T-helper 2 cell (primary cell): ENCODE measurements around the gene SSTR5.

Source experiments
- DNase-seq, 5 experiments: peaks; one replicate each; pipeline versions ENCODE4 v3.0.0 to v3.0.0-alpha.2; 2012 to 2022
- total RNA-seq, 2 donors: gene quantifications; one replicate each; lab custom pipeline; 2026; lab: John Stamatoyannopoulos, UW

Gene SSTR5
- 0 reads per million in 2 donors for total RNA-seq

GRCh38 chr16:1072526-1073261, at the start of gene SSTR5:
Gene SSTR5, plus strand, starts transcription at chr16:1072747. Its CDS starts 6,122 bp downstream, at chr16:1078869.
- DNase-seq = no peak

GRCh38 chr16:1024138-1024537, 48.4 kb upstream of the SSTR5 start:
- DNase-seq = no peak

- peak in 1 of 5 experiments; percentile 30 for DNase-seq
Observed at GRCh38 chr16:1025183-1025809, 47.3 kb upstream of the SSTR5 start.

GRCh38 chr16:1026057-1026783, 46.3 kb upstream of the SSTR5 start:
- no peak for DNase-seq

DNA sequence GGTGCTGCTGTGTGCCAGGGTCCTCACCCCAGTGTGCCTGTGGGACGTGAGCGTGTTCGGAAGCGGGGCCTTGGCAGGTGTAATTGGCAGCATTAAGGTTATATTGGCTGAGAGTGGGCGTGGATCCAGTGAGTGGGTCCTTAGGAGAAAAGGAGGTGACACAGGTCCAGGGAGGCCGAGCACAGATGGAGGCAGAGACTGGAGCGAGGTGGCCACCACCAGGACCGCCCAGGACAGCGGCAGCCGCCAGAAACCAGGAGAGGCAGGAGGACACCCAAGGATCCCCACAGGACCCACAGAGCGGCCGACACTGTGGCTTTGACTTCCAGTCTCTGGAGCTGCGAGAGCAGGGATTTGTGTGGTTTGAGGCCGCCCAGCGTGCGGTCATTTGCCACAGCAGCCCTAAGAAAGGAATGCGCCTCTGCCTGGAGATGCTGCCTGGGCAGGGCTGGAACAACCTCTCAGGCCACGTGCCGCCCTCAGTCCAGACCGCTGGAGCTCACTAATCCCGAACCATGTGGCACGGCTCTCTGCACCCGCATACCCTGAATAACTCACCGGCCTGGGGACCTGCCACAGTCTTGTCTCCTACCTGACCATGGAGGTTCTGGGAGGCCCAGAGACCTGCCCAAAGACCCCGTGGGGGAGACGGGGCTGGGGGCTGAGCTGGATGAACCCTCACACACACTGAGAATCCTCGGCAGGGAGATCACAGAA, 45.6 kb upstream of the SSTR5 start:
- DNase-seq = no peak

DNA sequence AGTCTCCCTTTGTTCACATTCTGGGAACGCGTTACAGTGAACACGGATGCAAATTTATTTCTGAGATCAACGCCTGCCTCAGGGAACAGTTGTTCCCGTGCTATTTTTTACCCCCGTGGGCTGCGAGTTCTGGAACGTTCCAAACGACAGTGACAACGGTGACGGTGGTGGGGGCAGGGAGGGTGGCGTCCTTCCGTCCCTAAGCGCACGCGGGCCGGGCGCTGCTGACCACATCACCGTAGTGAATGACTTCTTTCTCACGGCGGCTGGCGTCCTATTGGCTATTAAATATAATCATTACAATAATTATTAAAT, 45.1 kb upstream of the SSTR5 start:
- DNase-seq = no peak

DNA sequence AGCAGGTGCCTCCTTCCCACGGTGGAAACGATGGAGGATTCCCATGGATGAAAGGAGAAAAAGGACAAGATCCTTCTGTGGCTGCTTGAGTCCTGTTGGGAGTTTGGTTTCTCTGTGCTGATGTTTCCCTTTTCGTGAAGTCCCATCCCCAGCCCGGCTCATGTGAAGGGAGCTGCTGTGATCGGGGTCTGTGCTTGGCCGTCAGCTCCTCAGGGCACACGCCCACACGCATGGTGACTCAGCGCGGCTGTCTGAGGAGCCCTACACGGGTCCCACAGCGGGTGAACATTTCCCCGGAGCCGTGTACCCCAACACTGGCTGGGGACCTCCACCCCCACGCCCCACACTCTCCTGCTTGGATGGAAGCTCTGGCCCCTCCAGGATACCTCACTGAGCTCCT, 44.5 kb upstream of the SSTR5 start:
- no peak for DNase-seq

- DNase-seq = no peak
Observed at GRCh38 chr16:1028524-1029258, 43.9 kb upstream of the SSTR5 start.

DNA sequence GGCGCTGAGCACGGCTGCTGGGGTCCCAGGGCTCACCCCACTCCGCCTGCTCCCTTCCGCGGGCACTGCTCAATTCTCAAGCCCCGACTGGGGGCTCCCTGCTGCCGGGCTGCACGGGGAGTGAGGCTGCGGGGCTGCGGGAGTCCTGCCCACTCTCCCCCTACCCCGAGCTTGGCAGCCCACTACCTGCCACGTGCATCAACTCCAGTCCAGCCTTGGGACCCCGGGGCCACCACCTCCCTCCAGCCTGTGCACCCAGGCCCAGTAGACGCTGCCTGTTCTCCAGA, 43.3 kb upstream of the SSTR5 start:
- no peak for DNase-seq

GRCh38 chr16:1030473-1030901, 42.1 kb upstream of the SSTR5 start:
- no peak for DNase-seq

- DNase-seq = no peak
Observed at GRCh38 chr16:1031666-1032065, 40.9 kb upstream of the SSTR5 start.

GRCh38 chr16:1032607-1033006, 39.9 kb upstream of the SSTR5 start:
- no peak for DNase-seq

DNA sequence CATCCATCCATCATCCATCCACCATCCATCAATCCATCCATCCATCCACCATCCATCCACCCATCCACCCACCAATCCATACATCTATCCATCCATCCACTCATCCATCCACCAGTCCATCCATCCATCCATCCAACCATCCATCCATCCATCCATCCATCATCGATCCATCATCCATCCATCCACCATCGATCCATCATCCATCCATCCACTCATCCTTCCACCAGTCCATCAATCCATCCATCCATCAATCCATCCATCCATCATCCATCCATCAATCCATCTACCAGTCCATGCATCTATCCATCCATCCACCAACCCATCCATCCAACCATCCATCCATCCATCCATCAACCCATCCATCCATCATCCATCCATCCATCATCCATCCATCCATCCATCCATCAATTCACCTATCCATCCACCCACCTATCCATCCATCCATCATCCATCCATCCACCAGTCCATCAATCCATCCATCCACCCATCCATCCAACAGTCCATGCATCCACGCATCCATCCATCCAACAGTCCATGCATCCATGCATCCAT, 39.3 kb upstream of the SSTR5 start:
- DNase-seq = no peak

- no peak for DNase-seq
Observed at GRCh38 chr16:1034230-1035065, 38.1 kb upstream of the SSTR5 start.

GRCh38 chr16:1035066-1035415, 37.5 kb upstream of the SSTR5 start:
- no peak for DNase-seq

DNA sequence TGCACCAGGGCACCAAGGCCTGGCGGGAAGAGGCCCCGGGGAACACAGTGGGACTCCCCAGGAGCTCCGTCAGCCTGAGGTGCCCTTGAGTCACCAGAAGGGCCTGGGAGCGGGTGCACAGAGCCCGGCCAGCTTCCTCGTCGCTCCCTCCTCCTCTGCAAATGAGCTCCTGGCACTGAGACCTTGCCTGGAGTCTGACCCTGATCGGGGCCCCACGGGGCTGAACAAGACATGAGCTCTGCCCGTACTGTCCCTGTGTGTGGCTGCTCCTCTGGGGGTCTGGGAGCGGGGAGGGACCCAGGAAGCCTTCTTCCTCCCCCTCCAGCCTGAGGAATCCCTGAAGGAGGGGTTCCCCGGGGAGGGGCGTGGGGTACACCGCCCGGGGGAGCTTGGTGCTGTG, 36.4 kb upstream of the SSTR5 start:
- DNase-seq = no peak

DNA sequence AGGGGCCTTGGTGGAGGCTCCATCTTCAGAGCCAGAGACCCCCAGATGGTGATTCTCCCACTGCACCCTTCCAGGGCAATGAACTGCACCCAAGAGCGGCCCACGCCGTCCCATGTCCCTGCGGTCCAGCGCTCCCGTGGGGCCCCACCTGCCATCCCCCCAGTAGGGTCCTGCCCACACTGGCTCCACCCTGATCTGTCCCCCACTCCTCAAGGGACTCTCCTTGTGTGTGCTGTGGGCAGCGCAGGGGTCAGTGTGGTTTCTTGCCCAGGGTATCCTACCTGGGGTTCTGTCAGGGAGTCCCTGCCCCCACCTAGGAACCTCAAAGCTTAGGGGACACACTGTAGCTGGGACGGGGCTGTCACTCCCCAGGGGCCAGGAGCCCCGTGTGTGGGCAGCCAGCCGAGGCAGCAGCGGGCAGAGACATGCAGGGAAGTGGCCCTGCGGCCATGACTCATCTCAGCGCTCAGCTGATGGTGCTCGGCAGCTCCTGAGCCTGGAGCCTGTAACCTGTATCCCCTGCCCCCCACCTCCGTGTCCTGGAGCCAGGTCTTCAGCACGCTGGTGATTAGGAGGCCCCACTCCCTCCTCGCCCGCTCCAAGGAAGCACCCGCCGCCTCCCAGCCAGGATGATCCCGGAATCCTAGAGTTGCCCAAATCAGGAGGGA, 35.7 kb upstream of the SSTR5 start:
- DNase-seq = no peak

- no peak for DNase-seq
Observed at GRCh38 chr16:1037394-1038257, 34.9 kb upstream of the SSTR5 start.

DNA sequence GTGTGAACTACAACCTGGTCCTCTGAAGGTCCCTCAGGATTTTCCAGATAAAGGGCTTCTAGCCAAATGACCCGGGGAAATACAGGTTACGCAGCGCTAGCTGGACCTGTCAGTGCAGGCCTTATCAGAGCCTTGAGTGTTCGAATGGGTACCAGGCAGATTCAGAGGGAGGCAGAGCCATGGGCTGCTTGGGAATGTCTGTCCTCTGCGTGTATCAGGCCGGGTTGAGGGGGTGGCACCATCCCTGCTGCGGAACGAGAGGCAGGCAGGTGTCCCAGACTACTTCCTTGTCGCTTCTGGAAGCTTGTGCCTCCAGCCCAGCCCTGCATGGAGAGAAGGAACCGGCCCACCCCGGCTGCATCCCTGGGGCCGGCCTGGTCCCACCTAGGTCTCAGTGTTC, 33.6 kb upstream of the SSTR5 start:
- no peak for DNase-seq

- DNase-seq = no peak
Observed at GRCh38 chr16:1039762-1040161, 32.8 kb upstream of the SSTR5 start.
